AG08396 (cell line): ENCODE results near the gene WDFY4.

Source experiments
- DNase-seq: peaks from one replicate; pipeline ENCODE4 v3.0.0; 2012; ENCODE audit warnings: low spot score, mixed read lengths

Gene WDFY4

DNA sequence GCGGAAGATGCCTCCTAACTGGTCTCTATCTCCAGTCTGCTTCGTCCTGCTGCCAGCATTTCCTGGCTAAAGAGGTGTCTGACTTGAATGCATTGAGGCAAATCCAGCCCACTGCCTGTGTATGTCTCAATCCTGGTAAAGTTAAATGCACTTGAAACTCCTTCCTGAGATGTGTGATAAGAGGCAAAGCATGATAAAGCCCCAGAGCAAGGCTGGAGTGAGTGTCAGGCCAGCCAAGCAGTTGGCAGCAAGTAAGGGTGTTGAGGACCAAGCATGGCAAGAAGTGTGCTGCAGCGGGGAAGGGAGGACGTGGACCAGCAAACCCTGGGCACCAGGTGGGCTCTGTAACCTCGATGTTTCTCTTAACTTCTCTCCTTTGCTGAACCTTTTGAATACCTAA, 225.9 kb downstream of the WDFY4 start:
- no peak for DNase-seq

- no peak for DNase-seq
These were observed 229.0 kb downstream of the WDFY4 start for GRCh38 chr10:48913674-48914073.

GRCh38 chr10:48923748-48924147, 239.1 kb downstream of the WDFY4 start:
- no peak for DNase-seq

DNA sequence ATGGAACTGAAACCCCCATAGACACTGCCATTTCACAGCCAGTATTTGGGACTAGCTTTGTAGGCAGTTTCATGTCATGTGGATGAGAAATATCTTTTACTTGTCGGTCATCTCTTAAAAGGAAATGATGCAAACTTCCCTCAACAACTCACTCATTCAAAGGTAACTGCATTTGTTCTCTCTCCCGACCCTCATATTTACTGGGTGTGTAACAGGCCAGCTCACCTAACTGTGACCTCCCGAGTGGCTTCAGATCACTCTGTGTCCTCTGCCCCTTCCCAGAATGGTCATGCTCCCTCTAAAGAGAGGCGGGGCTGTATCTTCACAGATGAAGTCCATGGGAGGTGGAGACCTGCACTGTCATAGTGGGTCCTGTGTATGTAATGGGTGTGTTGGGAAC, 240.3 kb downstream of the WDFY4 start:
- no peak for DNase-seq

- no peak for DNase-seq
These were observed 241.6 kb downstream of the WDFY4 start for GRCh38 chr10:48926255-48926654.

DNA sequence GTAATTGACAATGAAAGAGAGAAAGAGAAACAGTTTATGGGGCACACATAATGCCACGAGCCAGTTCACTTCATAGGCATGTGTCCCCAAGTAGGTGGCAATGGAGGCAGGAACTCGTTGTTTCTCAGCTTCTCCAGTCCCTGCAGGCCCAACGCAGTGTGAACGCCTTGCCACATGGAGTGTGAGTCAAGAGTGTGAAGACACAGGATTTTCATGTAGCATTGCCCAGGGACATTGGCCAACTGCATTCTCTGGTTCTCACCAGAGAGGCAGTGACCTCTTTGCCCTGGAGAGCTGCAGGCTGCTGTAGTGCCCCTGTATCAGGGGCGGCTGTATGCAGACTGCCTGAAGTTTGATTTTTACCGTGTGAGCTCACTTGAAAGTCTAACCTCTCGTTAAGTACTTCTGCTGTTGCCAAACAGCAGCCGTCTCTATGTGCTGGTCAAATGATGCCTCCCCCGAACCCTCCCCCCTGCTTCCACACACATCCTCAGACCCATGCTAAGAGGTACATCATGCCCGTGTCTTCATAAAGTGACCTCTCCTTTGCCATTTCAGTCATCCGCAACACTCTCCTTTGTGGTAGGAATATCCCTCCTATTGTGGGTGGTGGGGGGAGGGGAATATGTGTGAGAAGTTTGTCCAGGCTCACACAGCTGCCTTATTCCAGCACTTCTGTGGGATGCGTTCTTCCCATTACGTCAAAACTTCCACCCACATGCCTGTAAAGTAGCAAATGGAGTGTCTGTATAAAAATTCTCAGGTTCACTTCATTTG, 242.3 kb downstream of the WDFY4 start:
- no peak for DNase-seq

GRCh38 chr10:48929413-48929990, 244.8 kb downstream of the WDFY4 start:
- no peak for DNase-seq

- DNase-seq: no peak
These were observed 246.5 kb downstream of the WDFY4 start for GRCh38 chr10:48931188-48931587.

GRCh38 chr10:48932831-48933664, 248.4 kb downstream of the WDFY4 start:
- DNase-seq: no peak

DNA sequence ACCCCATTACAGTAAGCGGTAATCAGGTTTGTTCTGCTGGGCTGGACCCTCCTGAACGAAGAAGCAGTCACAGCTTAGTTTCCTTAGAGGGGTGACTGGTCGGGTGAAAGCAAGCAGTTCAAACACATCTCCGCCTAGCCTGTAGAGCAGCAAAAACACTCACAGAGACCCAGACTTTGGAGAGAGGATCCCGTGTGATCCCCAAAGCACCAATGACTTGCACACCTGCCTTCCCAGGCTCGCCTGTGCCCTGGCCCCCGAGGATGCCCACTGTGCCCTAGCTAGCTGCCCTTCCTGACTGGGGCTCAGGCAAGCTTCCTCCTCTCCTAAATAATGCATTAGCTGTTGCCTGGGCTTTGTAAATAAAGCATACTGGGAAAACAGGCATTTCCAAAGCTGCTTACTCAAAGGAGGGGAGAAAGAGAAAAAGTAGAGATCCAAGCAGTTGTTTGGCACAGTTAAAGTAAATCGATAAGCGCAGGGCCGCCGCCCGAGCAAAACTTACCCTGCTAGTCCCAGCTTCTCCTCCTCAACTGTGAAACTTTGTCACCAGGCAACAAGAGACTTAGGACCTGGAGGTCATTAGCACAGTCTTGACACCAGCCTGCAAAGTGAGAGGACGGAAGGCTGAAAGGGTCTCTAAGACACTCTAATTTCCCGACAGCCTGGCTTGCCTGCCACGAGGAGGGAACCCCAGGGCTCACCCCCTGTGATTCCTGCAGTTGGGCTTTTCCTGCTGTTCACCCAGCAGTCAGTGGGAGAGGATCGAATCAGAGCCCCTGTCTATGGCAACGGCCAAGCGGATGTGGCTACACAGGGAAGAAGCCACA, 250.2 kb downstream of the WDFY4 start:
- no peak for DNase-seq

DNA sequence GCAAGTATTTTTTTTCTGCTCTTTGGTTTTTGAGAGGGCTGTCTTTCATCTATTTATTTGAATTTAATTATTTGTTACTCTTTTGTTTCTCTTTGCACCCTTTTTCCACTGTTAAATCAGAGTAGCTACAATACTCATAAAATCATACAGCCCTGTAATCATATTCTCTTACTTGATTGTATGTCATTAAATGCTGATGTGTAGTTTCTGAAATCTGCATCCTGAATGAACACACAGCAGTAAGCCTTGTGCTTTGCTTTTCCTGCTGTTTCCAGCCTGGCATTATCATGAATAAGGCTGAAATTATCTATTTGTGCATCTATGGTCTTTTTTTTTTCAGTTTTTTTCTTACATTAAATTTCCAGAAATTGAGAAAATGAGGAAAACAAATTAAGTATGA, 250.9 kb downstream of the WDFY4 start:
- DNase-seq: no peak

- no peak for DNase-seq
These were observed 253.1 kb downstream of the WDFY4 start for GRCh38 chr10:48937796-48938195.

- no peak for DNase-seq
These were observed 253.6 kb downstream of the WDFY4 start for GRCh38 chr10:48938281-48938680.

DNA sequence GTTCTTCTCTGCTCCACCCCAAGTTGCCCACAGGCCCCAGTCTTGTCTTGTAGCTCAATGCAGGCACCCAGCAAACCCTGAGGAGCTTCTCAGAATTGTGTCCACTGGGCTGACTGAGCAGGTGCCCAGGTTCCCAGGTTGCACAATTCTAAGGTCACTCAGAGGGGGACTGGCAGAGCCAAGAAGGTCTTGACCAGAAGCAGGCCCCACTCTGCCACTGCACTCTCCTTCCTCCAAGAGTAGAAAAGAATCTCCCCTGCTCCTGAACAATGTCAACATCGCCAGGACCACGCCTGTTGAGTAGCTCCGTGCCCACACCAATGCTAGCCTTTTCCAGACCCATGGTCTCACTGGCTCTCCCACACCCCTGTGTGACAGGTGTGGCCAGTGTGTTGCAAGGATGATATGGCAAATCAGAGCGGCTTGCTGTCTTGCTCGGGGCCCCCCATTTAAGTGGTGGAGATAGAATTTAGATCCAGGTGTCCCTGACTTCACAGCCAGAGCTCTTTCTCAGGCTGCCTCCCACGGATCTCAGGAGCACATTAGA, 254.4 kb downstream of the WDFY4 start:
- DNase-seq: no peak

DNA sequence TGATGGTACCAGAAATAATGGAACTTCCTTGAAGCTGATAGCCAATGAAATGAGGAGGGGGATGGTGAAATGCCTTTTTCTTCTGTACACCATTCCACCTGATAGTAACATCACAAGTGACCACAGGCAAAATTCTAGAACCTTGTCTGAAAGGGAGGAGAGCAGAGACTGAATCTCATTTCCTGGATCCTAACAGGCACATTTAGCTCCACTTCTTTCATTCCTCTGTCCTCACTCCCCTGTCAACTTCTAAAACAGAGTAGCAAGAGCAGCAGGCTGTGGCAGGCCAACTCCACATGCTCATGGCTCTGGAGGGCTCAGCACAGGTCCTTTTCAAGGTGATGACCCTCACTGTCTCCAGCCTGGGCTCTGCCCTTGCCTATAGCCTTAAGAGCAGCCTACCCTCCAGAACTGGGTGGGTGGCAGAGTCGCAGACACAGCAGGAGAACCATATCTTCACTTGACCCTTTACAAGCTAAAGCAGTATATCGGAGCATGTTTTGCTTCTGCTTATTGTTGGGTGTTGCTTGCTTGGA, 255.2 kb downstream of the WDFY4 start, which contains the start of gene LRRC18:
TSS of gene LRRC18 (minus strand) at position 51 of the 536 bp plus-strand sequence. CDS start 25,685 bp downstream, outside the sequence.
- no peak for DNase-seq

DNA sequence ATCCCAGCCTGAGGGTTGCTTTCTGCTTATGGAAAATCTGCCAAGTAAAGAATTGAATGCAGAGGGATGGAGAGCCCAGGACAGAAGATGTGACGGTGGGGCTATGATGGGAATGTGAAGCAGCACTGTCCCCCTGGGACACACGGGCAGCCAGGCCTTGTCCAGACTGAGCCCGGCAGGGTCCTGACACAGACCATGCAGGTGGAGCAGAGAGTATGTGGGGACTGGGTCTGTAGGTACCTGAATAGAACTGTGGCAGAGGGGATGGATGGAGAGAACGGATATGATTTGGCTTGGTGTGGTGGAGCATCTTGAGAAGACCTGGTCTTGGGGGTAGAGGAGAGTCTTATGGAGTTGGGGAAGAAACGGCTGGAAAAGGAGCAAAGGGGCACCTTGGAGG, 255.7 kb downstream of the WDFY4 start:
- no peak for DNase-seq

DNA sequence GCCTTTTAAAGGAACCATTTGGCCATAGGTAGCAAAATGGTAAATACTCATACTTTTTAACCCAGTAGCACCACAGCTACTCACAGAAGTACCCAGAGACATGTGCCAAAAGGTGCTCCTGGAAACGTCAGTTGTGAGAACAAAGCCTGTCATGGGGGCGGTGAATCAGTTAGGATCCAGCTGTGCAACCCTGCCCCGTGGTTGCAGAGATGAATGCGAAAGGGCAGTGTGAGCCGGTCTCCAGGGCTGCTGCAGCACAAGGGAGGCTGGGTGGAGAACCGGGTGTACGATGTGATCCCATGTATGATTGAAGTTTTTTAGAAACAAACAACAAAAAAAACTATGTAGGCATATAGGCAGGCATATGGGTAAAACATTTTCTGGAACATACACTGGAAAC, 256.3 kb downstream of the WDFY4 start:
- DNase-seq: no peak

- DNase-seq: no peak
These were observed 256.9 kb downstream of the WDFY4 start for GRCh38 chr10:48941427-48942075.

- DNase-seq: no peak
These were observed 258.4 kb downstream of the WDFY4 start for GRCh38 chr10:48943096-48943495.

DNA sequence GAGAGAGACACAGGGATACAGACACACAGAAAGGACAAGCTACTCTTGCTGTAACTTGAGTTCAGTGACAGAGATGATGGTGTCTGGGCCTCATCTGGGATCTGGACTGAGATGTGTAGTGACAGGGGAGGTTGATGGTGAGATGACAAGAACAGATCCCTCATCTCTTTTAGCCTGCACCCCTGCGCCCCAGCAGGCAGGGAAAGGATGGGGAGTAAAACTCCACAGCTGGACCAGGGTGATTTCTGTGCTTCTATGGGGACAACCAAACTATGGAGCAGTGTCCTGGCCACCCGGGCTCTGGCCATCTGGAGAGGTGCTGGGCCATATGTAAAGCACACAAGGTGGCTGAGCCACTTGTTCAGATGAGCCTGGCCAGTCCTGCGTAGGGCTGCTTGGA, 259.5 kb downstream of the WDFY4 start:
- no peak for DNase-seq
